ENCODE data around the gene LEF1. TPM values are rescaled to one million over a fixed set of nuclear protein-coding genes. Genes with fewer than 3 reads are reported as not detected.

The LEF1 gene
- total and polyA plus RNA-seq, 4 experiments from 2014 or later: 307 to 399 (median 372) TPM

DNA sequence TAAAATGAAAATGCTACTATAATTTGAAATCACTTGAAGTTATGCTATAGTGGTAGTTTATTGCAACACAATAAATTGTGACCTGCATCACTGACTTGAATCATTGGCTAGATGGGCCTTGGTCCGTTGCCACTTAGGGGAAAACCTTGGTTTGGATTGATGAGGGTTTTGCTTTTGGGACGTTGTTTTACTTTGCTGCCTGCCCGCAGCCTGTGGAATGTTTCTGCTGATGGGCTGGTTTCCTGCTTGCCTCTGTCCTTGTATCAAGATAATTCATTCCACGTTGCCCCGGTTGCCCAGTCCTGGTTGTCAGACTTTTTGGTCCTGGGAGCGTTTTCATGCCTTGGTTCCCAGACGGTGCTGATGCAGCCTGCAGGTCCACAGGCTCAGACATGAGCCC, 160.7 kb downstream of the LEF1 start:
- H3K36me3 ChIP-seq (ENCODE audit: insufficient read depth, low read length): no peaks in the 10 kb centered on the region
- H3K27ac Mint-ChIP-seq: no peak overlapping the region
- H3K27me3 Mint-ChIP-seq: no peaks in the 10 kb centered on the region
- peaks cover 12 to 22% of the 10 kb centered on the region in 2 donors for H3K36me3 Mint-ChIP-seq
- no peak for DNase-seq
- intact Hi-C loops (cut with micrococcal nuclease): no loop called here
- H3K4me1 Mint-ChIP-seq: peaks cover 13 to 27% (median 18%) of the 10 kb centered on the region in 4 donors
- POLR2A ChIA-PET (ENCODE audit: partially characterized antibody): interaction anchor here (0.6 kb wide), 1 partner anchor 10 kb away, joined by 3 read pairs; no protein-coding TSS in a partner anchor
- no peak overlapping the region for H3K27ac ChIP-seq (ENCODE audit: low read depth, low read length)
- no peak overlapping the region for H3K4me3 ChIP-seq (ENCODE audit: low read length in 2 of 2)
- H3K9me3 Mint-ChIP-seq: no peaks in the 10 kb centered on the region
- no peaks in the 10 kb centered on the region for H3K9me3 ChIP-seq (ENCODE audit: control insufficient read depth in 1 of 2, low read length in 2 of 2)
- H3K4me1 ChIP-seq (ENCODE audit: insufficient read depth, low read length): peaks cover 8% of the 10 kb centered on the region
- no peaks in the 10 kb centered on the region for H3K27me3 ChIP-seq (ENCODE audit: insufficient read depth, low read length)
- no peak overlapping the region for H3K4me3 Mint-ChIP-seq
- CTCF ChIA-PET (ENCODE audit: partially characterized antibody): no interaction called here

GRCh38 chr4:108006361-108006760, 162.4 kb downstream of the LEF1 start:
- Mint-ChIP-seq H3K9me3 (no peaks in the 10 kb centered on the region), H3K4me1 (peaks cover 13 to 27% (median 23%) of the 10 kb centered on the region in 4 donors), H3K36me3 (peaks cover 4 to 18% of the 10 kb centered on the region in 2 donors), H3K27ac (no peak overlapping the region), H3K27me3 (no peaks in the 10 kb centered on the region), H3K4me3 (no peak overlapping the region)
- ChIA-PET CTCF (ENCODE audit: partially characterized antibody) (interaction anchor here (1.0 to 1.8 kb wide), 2 partner anchors 13 to 566 kb away, joined by 3 read pairs; no protein-coding TSS in a partner anchor), POLR2A (ENCODE audit: partially characterized antibody) (no interaction called here)
- DNase-seq: no peak
- H3K9me3 ChIP-seq (ENCODE audit: control insufficient read depth in 1 of 2, low read length in 2 of 2): no peaks in the 10 kb centered on the region
- H3K27me3 ChIP-seq (ENCODE audit: insufficient read depth, low read length): no peaks in the 10 kb centered on the region
- H3K36me3 ChIP-seq (ENCODE audit: insufficient read depth, low read length): no peaks in the 10 kb centered on the region
- no peak overlapping the region for H3K27ac ChIP-seq (ENCODE audit: low read depth, low read length)
- intact Hi-C loops (cut with micrococcal nuclease): no loop called here
- peaks cover 8% of the 10 kb centered on the region for H3K4me1 ChIP-seq (ENCODE audit: insufficient read depth, low read length)
- no peak overlapping the region for H3K4me3 ChIP-seq (ENCODE audit: low read length in 2 of 2)

DNA sequence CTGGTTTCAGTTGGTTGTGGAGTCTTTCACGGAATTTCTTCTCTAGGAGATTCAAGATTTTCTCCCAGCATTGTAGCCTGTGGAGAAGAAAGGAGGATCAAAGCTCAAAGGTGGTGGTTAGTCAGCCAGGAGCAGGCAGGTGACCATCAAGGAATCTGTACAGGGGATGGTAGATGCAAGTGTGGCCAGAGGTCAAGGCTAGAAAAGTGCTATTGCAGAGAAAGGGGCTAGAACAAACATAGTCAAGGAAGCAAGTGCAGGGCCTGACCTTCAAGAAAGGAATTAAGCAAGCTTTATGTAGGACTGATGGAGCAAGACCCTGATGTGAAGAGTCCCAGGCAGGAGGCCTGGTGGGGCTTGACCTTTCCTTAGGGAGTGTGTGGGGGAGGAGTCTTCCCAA, 162.9 kb downstream of the LEF1 start:
- DNase-seq: no peak
- ChIA-PET CTCF (ENCODE audit: partially characterized antibody) (interaction anchor here (1.0 to 1.8 kb wide), 2 partner anchors 13 to 567 kb away, joined by 3 read pairs; no protein-coding TSS in a partner anchor), POLR2A (ENCODE audit: partially characterized antibody) (no interaction called here)
- intact Hi-C loops (cut with micrococcal nuclease): no loop called here
- Mint-ChIP-seq H3K4me3 (no peak overlapping the region), H3K9me3 (no peaks in the 10 kb centered on the region), H3K27me3 (no peaks in the 10 kb centered on the region), H3K27ac (peak overlapping the region in 1 of 7 donors; percentile 7), H3K36me3 (peaks cover 1 to 13% of the 10 kb centered on the region in 2 donors), H3K4me1 (peaks cover 11 to 27% (median 24%) of the 10 kb centered on the region in 4 donors)
- H3K27me3 ChIP-seq (ENCODE audit: insufficient read depth, low read length): no peaks in the 10 kb centered on the region
- H3K36me3 ChIP-seq (ENCODE audit: insufficient read depth, low read length): no peaks in the 10 kb centered on the region
- no peaks in the 10 kb centered on the region for H3K9me3 ChIP-seq (ENCODE audit: control insufficient read depth in 1 of 2, low read length in 2 of 2)
- no peak overlapping the region for H3K27ac ChIP-seq (ENCODE audit: low read depth, low read length)
- H3K4me1 ChIP-seq (ENCODE audit: insufficient read depth, low read length): peaks cover 8% of the 10 kb centered on the region
- no peak overlapping the region for H3K4me3 ChIP-seq (ENCODE audit: low read length in 2 of 2)

DNA sequence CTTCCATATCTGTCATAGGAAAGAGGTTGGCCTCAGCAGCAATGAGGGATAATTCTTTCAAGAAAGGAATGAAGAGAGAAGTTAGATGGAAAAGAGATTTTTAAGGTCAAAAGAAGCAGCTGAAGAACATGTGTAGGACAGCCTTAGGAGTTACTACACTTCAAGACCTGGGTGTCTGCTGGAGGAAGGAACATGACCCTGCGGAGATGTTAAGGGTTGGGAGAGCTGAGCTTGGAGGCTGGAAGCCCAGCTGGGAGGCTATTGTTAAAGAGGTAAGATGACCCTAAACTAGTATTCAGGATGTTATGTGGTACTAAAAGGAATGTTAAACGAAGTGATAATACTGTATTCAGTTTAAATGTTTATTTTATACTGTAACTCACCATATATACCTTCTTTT, 164.1 kb downstream of the LEF1 start:
- H3K4me3 Mint-ChIP-seq: no peak overlapping the region
- no peaks in the 10 kb centered on the region for H3K36me3 ChIP-seq (ENCODE audit: insufficient read depth, low read length)
- H3K4me3 ChIP-seq (ENCODE audit: low read length in 2 of 2): no peak overlapping the region
- POLR2A ChIA-PET (ENCODE audit: partially characterized antibody): no interaction called here
- H3K4me1 ChIP-seq (ENCODE audit: insufficient read depth, low read length): peaks cover 8% of the 10 kb centered on the region
- peaks cover 3 to 16% of the 10 kb centered on the region in 2 donors for H3K36me3 Mint-ChIP-seq
- H3K9me3 Mint-ChIP-seq: peaks cover 0 to 4% (median 0%) of the 10 kb centered on the region in 8 donors
- H3K27me3 ChIP-seq (ENCODE audit: insufficient read depth, low read length): no peaks in the 10 kb centered on the region
- H3K27ac ChIP-seq (ENCODE audit: low read depth, low read length): no peak overlapping the region
- no peaks in the 10 kb centered on the region for H3K27me3 Mint-ChIP-seq
- H3K4me1 Mint-ChIP-seq: peaks cover 14 to 31% (median 26%) of the 10 kb centered on the region in 4 donors
- DNase-seq: no peak
- intact Hi-C loops (cut with micrococcal nuclease): no loop called here
- CTCF ChIA-PET (ENCODE audit: partially characterized antibody): no interaction called here
- no peaks in the 10 kb centered on the region for H3K9me3 ChIP-seq (ENCODE audit: control insufficient read depth in 1 of 2, low read length in 2 of 2)
- H3K27ac Mint-ChIP-seq: no peak overlapping the region

DNA sequence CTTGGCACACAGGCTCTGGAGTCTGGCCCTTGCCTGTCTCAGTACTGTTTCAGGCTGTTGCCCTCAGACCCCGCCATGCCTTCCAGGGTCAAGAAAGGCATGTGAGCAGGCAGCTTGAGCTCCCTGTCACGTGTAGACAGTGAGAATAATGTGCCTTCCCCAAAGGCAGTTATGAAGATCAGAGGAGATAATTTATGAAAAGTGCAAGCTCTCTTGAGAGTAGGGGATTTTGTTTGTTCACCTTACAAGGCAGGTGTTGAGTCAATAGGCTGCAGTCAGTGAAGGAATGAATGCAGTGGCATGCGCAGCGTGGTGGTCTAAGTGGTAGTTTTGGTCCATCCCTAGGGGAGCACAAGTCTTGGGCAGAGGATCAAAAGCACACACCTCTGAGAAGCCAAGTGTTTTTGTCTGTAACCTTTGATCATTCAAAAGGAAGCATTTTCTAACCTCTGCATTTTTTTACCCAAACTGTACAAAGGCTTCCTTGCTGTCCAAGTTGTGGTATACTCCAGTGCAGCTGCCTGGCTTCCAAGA, 164.7 kb downstream of the LEF1 start:
- POLR2A ChIA-PET (ENCODE audit: partially characterized antibody): no interaction called here
- H3K4me1 Mint-ChIP-seq: peaks cover 15 to 31% (median 26%) of the 10 kb centered on the region in 4 donors

DNA sequence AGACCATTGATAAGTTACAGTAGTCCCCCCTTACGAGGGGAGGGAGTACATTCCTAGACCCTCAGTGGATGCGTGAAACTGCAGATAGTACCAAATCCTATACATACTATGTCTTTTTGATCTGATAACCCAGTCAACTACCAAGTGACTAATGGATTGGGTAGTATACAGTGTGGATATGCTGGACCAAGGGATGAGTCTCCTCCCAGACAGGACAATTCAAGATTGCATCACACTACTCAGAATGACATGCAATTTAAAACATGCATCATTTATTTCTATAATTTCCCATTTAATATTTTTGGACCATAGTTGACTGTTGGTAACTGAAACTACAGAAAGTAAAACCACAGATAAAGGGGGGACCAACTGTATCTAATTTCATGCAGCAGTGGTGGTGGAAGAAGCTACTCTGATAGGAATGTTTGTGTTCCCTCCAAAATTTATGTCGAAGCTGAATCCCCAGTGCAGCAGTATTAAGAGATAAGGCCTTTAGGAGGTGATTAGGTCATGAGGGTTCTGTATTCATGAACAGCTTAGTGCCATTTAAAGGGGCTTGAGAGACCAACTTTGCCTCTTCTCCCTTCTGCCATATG, 167.1 kb downstream of the LEF1 start:
- no peak overlapping the region for H3K27ac ChIP-seq (ENCODE audit: low read depth, low read length)
- H3K4me1 Mint-ChIP-seq: peaks cover 18 to 33% (median 29%) of the 10 kb centered on the region in 4 donors
- no peaks in the 10 kb centered on the region for H3K27me3 ChIP-seq (ENCODE audit: insufficient read depth, low read length)
- H3K27ac Mint-ChIP-seq: no peak overlapping the region
- H3K36me3 ChIP-seq (ENCODE audit: insufficient read depth, low read length): no peaks in the 10 kb centered on the region
- no peak overlapping the region for H3K4me3 Mint-ChIP-seq
- ChIA-PET CTCF (ENCODE audit: partially characterized antibody) (interaction anchor here (1.0 to 1.5 kb wide), 2 partner anchors 11 to 17 kb away, joined by 3 to 5 read pairs; no protein-coding TSS in a partner anchor), POLR2A (ENCODE audit: partially characterized antibody) (interaction anchor here (0.8 to 1.6 kb wide), 2 partner anchors 12 to 26 kb away, joined by 3 to 4 read pairs; partner anchors contain the start of gene HADH)
- H3K27me3 Mint-ChIP-seq: no peaks in the 10 kb centered on the region
- no peak for DNase-seq
- H3K4me1 ChIP-seq (ENCODE audit: insufficient read depth, low read length): peaks cover 8% of the 10 kb centered on the region
- H3K36me3 Mint-ChIP-seq: peaks cover 10 to 25% of the 10 kb centered on the region in 2 donors
- H3K4me3 ChIP-seq (ENCODE audit: low read length in 2 of 2): no peak overlapping the region
- no peaks in the 10 kb centered on the region for H3K9me3 ChIP-seq (ENCODE audit: control insufficient read depth in 1 of 2, low read length in 2 of 2)
- intact Hi-C loops (cut with micrococcal nuclease): no loop called here
- peaks cover 0 to 4% (median 0%) of the 10 kb centered on the region in 8 donors for H3K9me3 Mint-ChIP-seq

More for the DNA sequence above, 164.7 kb downstream of the LEF1 start:
- intact Hi-C loops (cut with micrococcal nuclease): no loop called here
- H3K27ac ChIP-seq (ENCODE audit: low read depth, low read length): no peak overlapping the region
- Mint-ChIP-seq H3K27me3 (no peaks in the 10 kb centered on the region), H3K4me3 (no peak overlapping the region), H3K27ac (peak overlapping the region in 4 of 7 donors; percentile 31 to 81 (median 63)), H3K36me3 (peaks cover 4 to 16% of the 10 kb centered on the region in 2 donors), H3K9me3 (peaks cover 0 to 4% (median 0%) of the 10 kb centered on the region in 8 donors)
- no peaks in the 10 kb centered on the region for H3K27me3 ChIP-seq (ENCODE audit: insufficient read depth, low read length)
- peaks cover 8% of the 10 kb centered on the region for H3K4me1 ChIP-seq (ENCODE audit: insufficient read depth, low read length)
- DNase-seq: no peak
- CTCF ChIA-PET (ENCODE audit: partially characterized antibody): no interaction called here
- no peaks in the 10 kb centered on the region for H3K9me3 ChIP-seq (ENCODE audit: control insufficient read depth in 1 of 2, low read length in 2 of 2)
- no peak overlapping the region for H3K4me3 ChIP-seq (ENCODE audit: low read length in 2 of 2)
- no peaks in the 10 kb centered on the region for H3K36me3 ChIP-seq (ENCODE audit: insufficient read depth, low read length)

DNA sequence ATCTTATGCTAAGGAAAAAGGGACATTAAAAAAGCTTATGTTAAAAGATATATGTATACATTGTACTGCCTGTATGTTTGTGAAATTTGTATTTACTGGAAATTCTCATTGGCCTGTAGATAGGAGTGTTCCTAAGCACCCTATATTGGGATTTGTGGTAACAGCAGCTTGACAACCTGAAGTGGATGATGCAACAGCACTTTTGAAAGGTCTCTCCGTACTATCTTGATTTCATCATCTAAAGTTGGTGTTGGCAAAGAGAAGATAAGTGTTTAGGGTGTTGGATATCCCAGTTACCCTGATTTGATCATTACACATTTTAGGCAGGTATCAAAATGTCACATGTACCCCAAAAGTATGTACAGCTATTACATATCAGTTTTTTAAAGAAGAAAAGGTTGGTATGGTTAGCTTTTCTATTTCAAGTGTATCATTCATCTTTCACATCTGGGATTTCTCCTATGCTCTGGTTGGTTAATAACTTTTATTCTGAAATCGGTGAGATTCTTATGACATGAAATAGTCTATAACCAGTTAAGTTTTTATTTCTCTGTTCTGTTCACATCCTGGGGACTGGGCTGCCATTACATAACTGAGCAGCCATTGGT, 168.7 kb downstream of the LEF1 start:
- DNase-seq: no peak
- H3K27ac Mint-ChIP-seq: peak overlapping the region in 1 of 7 donors; percentile 3
- ChIA-PET POLR2A (ENCODE audit: partially characterized antibody) (no interaction called here), CTCF (ENCODE audit: partially characterized antibody) (interaction anchor here (1.3 kb wide), 1 partner anchor 19 kb away, joined by 5 read pairs; no protein-coding TSS in a partner anchor)
- no peaks in the 10 kb centered on the region for H3K27me3 Mint-ChIP-seq
- H3K27me3 ChIP-seq (ENCODE audit: insufficient read depth, low read length): no peaks in the 10 kb centered on the region
- no peaks in the 10 kb centered on the region for H3K9me3 ChIP-seq (ENCODE audit: control insufficient read depth in 1 of 2, low read length in 2 of 2)
- peaks cover 0 to 4% (median 0%) of the 10 kb centered on the region in 8 donors for H3K9me3 Mint-ChIP-seq
- peaks cover 13 to 31% of the 10 kb centered on the region in 2 donors for H3K36me3 Mint-ChIP-seq
- no peaks in the 10 kb centered on the region for H3K36me3 ChIP-seq (ENCODE audit: insufficient read depth, low read length)
- H3K4me1 ChIP-seq (ENCODE audit: insufficient read depth, low read length): peaks cover 8% of the 10 kb centered on the region
- no peak overlapping the region for H3K27ac ChIP-seq (ENCODE audit: low read depth, low read length)
- peaks cover 21 to 30% (median 29%) of the 10 kb centered on the region in 4 donors for H3K4me1 Mint-ChIP-seq
- no peak overlapping the region for H3K4me3 Mint-ChIP-seq
- intact Hi-C loops (cut with micrococcal nuclease): loop anchor here (10.0 kb wide), 1 partner anchor 1725 kb away; no protein-coding TSS in a partner anchor
- H3K4me3 ChIP-seq (ENCODE audit: low read length in 2 of 2): no peak overlapping the region

Measured in CD4-positive, alpha-beta memory T cell (primary cell).